TTC549 (cell line): Measurements from ENCODE around the gene C1orf53.
"Not testable (repeated sequence)": the region's sequence is repeated elsewhere in the genome, so short reads cannot be mapped to it uniquely, and the experiment has no call there.

Experiments
- FAIRE-seq: peaks from 2 replicates; lab custom pipeline; 2012; peaks lifted over from hg19 to GRCh38; lab: Jason Lieb, UNC

Gene C1orf53

GRCh38 chr1:197921235-197922069, 19.0 kb downstream of the C1orf53 start:
- no peak for FAIRE-seq

- no peak for FAIRE-seq
Observed at GRCh38 chr1:197922070-197922390, 19.6 kb downstream of the C1orf53 start.

GRCh38 chr1:197923038-197923437, 20.6 kb downstream of the C1orf53 start:
- no peak for FAIRE-seq

GRCh38 chr1:197924516-197925123, 22.2 kb downstream of the C1orf53 start:
- FAIRE-seq = peak; percentile 94

- no peak for FAIRE-seq
Observed at GRCh38 chr1:197927908-197928665, 25.7 kb downstream of the C1orf53 start.

- peak; percentile 46 for FAIRE-seq
Observed at GRCh38 chr1:197928849-197929336, 26.5 kb downstream of the C1orf53 start.

GRCh38 chr1:197933016-197933415, 30.6 kb downstream of the C1orf53 start:
- FAIRE-seq = peak; percentile 85

- no peak for FAIRE-seq
Observed at GRCh38 chr1:197933647-197934046, 31.2 kb downstream of the C1orf53 start.

- no peak for FAIRE-seq
Observed at GRCh38 chr1:197937381-197937780, 35.0 kb downstream of the C1orf53 start.

GRCh38 chr1:197937892-197938291, 35.5 kb downstream of the C1orf53 start:
- FAIRE-seq = no peak

- not testable (repeated sequence) for FAIRE-seq
Observed at GRCh38 chr1:197939159-197939980, 36.9 kb downstream of the C1orf53 start.

GRCh38 chr1:197942042-197942441, 39.6 kb downstream of the C1orf53 start:
- no peak for FAIRE-seq

- no peak for FAIRE-seq
Observed at GRCh38 chr1:197944485-197944884, 42.1 kb downstream of the C1orf53 start.

GRCh38 chr1:197948926-197949899, 46.8 kb downstream of the C1orf53 start:
- no peak for FAIRE-seq

GRCh38 chr1:197951089-197951488, 48.7 kb downstream of the C1orf53 start:
- no peak for FAIRE-seq

- FAIRE-seq = no peak
Observed at GRCh38 chr1:197951617-197952175, 49.3 kb downstream of the C1orf53 start.

GRCh38 chr1:197953472-197953871, 51.0 kb downstream of the C1orf53 start:
- not testable (repeated sequence) for FAIRE-seq

GRCh38 chr1:197954718-197955418, 52.4 kb downstream of the C1orf53 start:
- FAIRE-seq = no peak

GRCh38 chr1:197955486-197956394, 53.3 kb downstream of the C1orf53 start:
- FAIRE-seq = no peak
